ENCODE measurements around the gene CDC45. TPM values are rescaled to one million over a fixed set of nuclear protein-coding genes. Genes with fewer than 3 reads are reported as not detected.

Gene CDC45
- total and polyA plus RNA-seq, 10 donors: 1.5 to 7.3 (median 4.9) TPM

GRCh38 chr22:19556963-19557545, 77.3 kb downstream of the CDC45 start:
- DNase-seq: no peak
- WGBS, 5 donors: 92 to 95% (median 93%) methylated on average over 10 of the region's 10 CpGs
- Histone ChIP-seq H3K27ac (no peak overlapping the region), H3K4me1 (no peaks in the 10 kb centered on the region), H3K4me3 (no peak overlapping the region), H3K36me3 (no peaks in the 10 kb centered on the region), H3K9me3 (peaks cover 0 to 14% (median 7%) of the 10 kb centered on the region in 8 donors), H3K27me3 (replicated peaks in 1 of 7) (peaks cover 0 to 9% (median 0%) of the 10 kb centered on the region in 7 donors)
- TF ChIP-seq POLR2AphosphoS5 (IDR thresholded peaks at IDR 0.05) (no peak), CTCF (IDR thresholded peaks at IDR 0.05 in 8 of 11, conservative IDR thresholded peaks at IDR 0.05 in 3 of 11) (no peak), POLR2A (IDR thresholded peaks at IDR 0.05) (no peak)
- intact Hi-C loops (cut with DNase I; ENCODE audit: low total_unique reads): no loop called here

- H3K9me3 ChIP-seq: no peaks in the 10 kb centered on the region
- no peaks in the 10 kb centered on the region for H3K4me1 ChIP-seq
- no peak overlapping the region for H3K4me3 ChIP-seq
- no peak for TF ChIP-seq POLR2AphosphoS5 (IDR thresholded peaks at IDR 0.05)
- TF ChIP-seq POLR2A (IDR thresholded peaks at IDR 0.05): no peak
- no peak for TF ChIP-seq CTCF (IDR thresholded peaks at IDR 0.05 in 8 of 11, conservative IDR thresholded peaks at IDR 0.05 in 3 of 11)
- intact Hi-C loops (cut with DNase I; ENCODE audit: low total_unique reads): no loop called here
- H3K36me3 ChIP-seq: no peaks in the 10 kb centered on the region
- H3K27ac ChIP-seq: no peak overlapping the region
- 79 to 89% (median 85%) methylated on average over 7 to 9 of the region's 9 CpGs for WGBS, 5 donors
- H3K27me3 ChIP-seq (replicated peaks in 1 of 7): peaks cover 0 to 5% (median 0%) of the 10 kb centered on the region in 7 donors
- DNase-seq: no peak
Observed at GRCh38 chr22:19559324-19559811, 79.6 kb downstream of the CDC45 start.

GRCh38 chr22:19559956-19560355, 80.2 kb downstream of the CDC45 start:
- TF ChIP-seq CTCF (IDR thresholded peaks at IDR 0.05 in 8 of 11, conservative IDR thresholded peaks at IDR 0.05 in 3 of 11) (no peak), POLR2AphosphoS5 (IDR thresholded peaks at IDR 0.05) (no peak), POLR2A (IDR thresholded peaks at IDR 0.05) (no peak)
- H3K36me3 ChIP-seq: no peaks in the 10 kb centered on the region
- H3K9me3 ChIP-seq: peaks cover 0 to 2% (median 0%) of the 10 kb centered on the region in 8 donors
- DNase-seq: no peak
- H3K4me1 ChIP-seq: no peaks in the 10 kb centered on the region
- no peak overlapping the region for H3K4me3 ChIP-seq
- WGBS, 5 donors: 96 to 100% (median 97%) methylated on average over 2 of the region's 2 CpGs
- H3K27ac ChIP-seq: no peak overlapping the region
- intact Hi-C loops (cut with DNase I; ENCODE audit: low total_unique reads): no loop called here
- no peaks in the 10 kb centered on the region for H3K27me3 ChIP-seq (replicated peaks in 1 of 7)

GRCh38 chr22:19565382-19566278, 85.9 kb downstream of the CDC45 start:
- peaks cover 0 to 18% (median 0%) of the 10 kb centered on the region in 7 donors for H3K27me3 ChIP-seq (replicated peaks in 1 of 7)
- TF ChIP-seq CTCF (IDR thresholded peaks at IDR 0.05 in 8 of 11, conservative IDR thresholded peaks at IDR 0.05 in 3 of 11): no peak
- no peak for TF ChIP-seq POLR2AphosphoS5 (IDR thresholded peaks at IDR 0.05)
- no peak for TF ChIP-seq POLR2A (IDR thresholded peaks at IDR 0.05)
- H3K4me1 ChIP-seq: peaks cover 0 to 22% (median 6%) of the 10 kb centered on the region in 6 donors
- DNase-seq: no peak
- H3K36me3 ChIP-seq: no peaks in the 10 kb centered on the region
- intact Hi-C loops (cut with DNase I; ENCODE audit: low total_unique reads): no loop called here
- 70 to 81% (median 76%) methylated on average over 11 of the region's 11 CpGs for WGBS, 5 donors
- H3K9me3 ChIP-seq: peaks cover 0 to 2% (median 0%) of the 10 kb centered on the region in 8 donors
- H3K27ac ChIP-seq: no peak overlapping the region
- no peak overlapping the region for H3K4me3 ChIP-seq
